HT-29 (cell line): ENCODE results near the gene LINGO3. TPM values are rescaled to one million over a fixed set of nuclear protein-coding genes. Genes with fewer than 3 reads are reported as not detected.
"Not testable (repeated sequence)": the region's sequence is repeated elsewhere in the genome, so short reads cannot be mapped to it uniquely, and the experiment has no call there.

Source experiments
- DNase-seq: peaks from one replicate; pipeline ENCODE4 v3.0.0-alpha.2; 2015; ENCODE audit warnings: low spot score
- total RNA-seq: library from RNA; depleted of rRNA; stranded (reverse); fragments of >200 nt; shearing (Covaris generic); gene quantifications from 2 replicates; pipeline ENCODE4 v1.2.3, GENCODE V29; 2014; rRNA removed

Gene LINGO3, protein sequence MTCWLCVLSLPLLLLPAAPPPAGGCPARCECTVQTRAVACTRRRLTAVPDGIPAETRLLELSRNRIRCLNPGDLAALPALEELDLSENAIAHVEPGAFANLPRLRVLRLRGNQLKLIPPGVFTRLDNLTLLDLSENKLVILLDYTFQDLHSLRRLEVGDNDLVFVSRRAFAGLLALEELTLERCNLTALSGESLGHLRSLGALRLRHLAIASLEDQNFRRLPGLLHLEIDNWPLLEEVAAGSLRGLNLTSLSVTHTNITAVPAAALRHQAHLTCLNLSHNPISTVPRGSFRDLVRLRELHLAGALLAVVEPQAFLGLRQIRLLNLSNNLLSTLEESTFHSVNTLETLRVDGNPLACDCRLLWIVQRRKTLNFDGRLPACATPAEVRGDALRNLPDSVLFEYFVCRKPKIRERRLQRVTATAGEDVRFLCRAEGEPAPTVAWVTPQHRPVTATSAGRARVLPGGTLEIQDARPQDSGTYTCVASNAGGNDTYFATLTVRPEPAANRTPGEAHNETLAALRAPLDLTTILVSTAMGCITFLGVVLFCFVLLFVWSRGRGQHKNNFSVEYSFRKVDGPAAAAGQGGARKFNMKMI
- 0.20 TPM in 1 of 2 replicates, not detected in the other for total RNA-seq

DNA sequence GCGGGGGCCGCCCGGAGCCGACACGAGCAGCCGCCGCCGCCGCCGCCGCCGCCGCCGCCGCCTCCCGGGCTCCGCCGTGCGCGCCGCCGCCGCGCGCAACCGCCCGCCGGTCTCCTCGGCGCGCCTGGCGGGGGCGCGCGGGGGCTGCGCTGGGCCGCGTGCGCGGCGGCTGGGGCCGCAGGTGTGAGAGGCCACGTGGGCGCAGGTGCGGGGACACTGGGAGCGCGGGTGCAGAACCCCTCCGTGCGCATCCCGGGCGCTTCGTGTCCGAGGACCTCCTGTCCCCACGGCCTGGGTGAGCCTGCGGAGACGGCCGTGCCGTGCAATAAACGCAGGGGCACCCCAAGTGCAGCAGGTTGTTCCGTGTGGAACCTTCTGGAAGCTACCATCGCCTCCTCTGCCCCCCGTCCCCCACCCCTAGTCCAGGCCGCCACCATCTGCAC is at the start of gene LINGO3:
Gene LINGO3 (minus strand): TSS at position 41 of the 443 bp plus-strand sequence. CDS start 16,378 bp downstream, outside the sequence.
- no peak for DNase-seq

DNA sequence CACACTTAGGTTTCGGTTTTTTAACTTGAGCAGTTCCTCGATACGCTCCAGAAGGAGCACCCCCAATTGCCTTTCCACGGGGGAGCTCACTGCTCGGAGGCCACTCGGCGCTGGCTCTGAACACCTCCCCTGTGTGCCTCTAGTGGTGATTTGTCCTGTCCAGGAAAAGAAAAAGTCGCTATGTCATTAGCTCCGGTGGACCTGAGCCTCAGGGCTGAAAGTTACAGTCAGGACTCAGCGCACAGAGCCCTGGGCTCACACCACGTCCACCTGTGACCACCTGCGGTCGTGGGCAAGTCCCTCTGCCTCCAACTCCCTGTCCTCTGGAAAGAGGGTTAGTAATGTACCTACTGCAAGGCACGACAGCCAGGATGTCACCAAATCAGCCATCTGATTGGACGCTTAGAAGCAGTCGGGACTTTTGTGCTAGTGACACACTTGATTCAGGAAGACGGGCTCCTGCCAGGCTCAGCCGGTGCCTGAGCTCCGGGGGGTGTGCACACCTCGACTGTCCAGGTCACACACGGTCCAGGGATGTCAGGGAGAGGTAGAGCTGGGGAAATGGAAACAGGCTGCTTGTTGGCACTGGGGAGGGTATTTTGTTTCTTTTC is 48.2 kb upstream of the LINGO3 start:
- DNase-seq = no peak

DNA sequence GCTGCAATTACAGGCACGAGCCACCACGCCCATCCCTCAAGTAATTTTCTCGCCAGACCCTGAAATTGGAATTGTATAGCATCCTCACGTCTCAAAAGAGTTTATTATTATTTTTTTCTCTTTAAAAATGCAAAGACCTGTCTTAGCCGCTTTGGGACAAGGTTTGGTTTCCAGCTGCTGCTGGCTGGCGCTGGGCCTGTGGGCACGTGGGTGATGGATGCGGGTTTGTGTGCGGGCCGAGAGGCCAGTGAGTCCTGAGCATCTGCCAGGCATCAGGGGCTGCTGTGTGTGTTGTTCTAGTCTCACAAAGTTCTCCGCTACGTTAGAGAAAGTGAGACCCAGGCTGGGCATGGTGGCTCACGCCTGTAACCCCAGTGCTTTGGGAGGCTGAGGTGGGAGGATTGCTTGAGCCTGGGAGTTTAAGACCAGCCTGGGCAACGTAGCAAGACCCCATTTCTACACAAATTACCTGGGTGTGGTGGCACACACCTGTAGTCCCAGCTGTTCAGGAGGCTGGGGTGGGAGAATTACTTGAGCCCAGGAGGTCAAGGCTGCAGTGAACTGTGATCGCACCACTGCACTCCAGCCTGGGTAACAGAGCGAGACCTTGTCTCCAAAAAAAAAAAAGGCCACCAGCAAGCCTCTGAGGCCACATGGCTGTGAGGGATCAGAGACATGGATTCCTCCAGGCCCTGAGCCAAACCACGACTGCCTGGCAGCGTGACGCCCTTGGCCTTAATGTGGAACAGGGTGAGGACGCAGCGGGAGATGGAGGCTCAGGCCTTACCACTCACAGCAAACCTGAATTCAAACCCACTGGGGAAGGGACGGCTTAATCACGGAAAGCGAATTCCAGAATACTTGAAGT is 47.4 kb upstream of the LINGO3 start:
- DNase-seq = no peak

DNA sequence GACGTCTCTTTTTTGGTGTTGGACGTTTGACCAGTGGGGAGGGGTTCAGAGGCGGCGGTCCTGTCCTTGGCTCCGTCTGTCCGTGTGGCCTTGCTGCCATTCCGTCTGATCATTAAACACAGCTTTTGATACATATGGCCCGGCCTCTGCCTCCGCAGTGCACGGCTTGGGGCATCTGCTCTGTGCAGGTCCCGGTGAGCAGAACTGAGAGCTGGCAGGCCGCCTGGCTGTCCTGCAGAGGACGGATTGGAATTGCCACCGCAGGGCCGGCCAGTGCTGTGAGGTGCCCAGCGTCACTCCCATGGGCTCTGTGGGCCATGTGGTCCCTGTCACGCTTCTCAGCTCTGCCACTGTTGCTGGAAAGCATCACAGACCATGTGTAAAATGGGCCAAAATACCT is 46.7 kb upstream of the LINGO3 start:
- DNase-seq = no peak

DNA sequence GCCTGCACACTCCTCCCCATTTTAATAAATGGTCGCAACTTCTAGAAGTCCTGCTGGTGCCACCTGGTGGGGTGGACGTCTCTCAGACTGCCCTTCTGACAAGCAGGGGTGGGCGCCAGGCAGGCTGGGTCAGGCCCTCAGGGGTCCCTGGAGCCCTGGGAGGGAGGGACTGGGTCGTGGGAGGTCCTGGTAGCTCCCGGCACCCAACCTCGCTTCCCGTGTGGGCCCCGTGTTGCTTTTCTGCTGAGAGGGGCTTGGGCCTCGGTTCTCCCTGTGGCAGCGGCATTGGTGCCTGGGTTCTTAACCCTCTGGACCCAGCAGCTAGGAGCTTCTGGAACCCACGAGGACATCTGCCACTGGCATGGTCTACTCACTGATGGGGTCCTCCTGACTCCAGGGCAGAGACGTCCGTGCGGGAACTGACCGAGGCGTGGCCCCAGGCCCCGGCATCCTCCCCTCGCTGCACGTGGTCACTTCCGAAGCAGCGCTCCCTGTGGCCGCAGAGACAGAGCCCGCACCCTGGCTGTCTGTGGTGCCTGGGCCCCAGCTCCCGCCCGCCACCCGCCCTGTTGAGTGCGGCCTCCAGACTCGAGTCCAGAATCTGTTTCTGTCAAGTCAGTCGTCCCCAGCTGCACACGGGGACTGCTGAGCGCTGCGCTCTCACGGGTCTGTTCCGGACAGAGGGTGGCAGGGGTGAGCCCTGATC is 46.1 kb upstream of the LINGO3 start:
- DNase-seq = no peak

DNA sequence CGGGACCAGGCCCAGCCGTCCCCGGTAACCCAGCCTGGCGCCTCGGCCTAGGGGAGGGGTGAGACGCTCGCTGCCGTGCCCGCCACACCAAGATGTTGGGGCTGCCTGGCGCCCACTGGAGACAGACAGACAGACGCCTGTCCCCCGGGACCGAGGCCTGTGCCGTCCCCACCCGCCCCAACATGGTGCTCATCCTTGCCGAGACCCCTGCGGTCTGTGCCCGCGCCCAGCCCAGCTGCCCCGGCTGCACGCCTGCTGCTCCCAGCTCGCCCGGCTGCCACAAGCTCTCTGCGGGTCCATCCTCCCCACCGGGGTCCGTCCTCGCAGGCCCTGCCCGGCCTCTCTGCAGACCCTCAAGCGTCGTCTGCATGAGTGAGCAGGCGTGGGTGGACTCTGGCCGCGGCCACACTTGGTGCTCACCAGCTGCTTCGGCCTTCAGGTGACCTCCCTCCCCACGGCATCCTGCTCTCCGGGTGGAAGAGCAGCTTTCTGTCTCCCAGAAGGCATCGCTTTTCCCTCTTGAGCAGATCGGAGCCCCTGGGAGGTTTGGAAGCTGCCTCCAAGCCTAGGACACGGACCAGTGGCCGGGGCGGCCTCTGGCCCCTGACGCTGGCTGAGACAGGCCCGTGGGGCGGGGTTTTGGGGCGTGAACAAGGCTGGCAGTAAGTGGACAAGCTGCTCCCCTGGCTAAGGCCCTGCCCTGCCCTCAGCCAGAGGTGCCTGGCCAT is 45.4 kb upstream of the LINGO3 start:
- no peak for DNase-seq

DNA sequence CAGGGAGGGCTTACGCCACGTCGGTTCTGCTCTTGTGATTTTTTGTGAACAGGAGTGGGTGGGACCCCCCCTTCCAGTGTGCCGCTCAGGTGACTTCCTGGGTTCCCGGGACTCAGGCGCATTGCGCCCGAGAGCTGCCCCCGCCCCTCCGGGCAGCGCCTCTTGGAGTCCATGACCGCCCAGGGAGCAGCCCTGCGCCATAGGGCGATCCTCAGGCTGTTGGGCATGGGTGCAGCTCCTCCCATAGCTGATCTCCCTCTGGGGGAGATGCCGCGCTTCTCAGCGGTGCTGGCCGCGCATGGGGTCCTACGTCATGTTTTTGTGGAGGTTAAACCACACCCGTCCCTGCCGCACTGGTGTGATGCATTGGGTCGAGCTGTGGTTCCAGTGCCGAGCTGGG is 44.2 kb upstream of the LINGO3 start:
- DNase-seq = no peak

DNA sequence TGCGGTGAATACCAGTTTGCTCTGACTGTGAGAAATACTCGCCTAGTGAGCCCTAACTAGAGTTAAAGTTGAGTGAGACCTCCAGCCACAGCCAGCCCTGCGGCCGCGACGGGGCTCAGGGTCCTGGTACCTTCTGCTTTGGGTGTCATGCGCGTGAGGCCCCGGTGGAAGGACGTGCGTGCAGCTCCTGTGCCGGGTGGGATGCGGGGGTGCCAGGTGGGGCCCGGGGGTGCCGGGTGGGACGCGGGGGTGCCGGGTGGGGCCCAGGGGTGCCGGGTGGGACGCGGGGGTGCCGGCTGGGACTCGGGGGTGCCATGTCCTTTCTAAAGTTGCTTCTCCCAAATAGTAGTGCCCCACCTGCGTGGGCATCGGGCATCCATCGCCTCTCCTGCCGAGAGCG is 43.6 kb upstream of the LINGO3 start:
- DNase-seq = no peak

DNA sequence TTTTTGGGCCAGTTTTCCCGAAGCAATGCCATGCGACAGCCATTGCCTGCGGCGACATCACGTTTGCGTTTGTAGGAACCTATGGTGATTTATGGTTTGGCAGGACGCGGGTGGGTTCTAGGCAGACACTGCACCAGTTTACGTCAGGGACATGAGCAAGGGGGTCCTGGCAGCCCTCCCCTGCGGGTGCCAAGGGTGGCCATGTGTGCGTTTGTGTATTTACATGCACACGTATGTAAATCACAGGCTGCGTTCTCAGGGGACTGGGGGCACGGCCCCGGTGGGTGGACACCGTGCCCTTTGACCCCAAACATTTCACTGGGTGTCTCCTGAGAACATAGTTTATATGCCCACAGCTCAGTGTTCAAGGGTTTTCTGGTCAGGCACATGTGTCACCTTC is 42.7 kb upstream of the LINGO3 start:
- no peak for DNase-seq

DNA sequence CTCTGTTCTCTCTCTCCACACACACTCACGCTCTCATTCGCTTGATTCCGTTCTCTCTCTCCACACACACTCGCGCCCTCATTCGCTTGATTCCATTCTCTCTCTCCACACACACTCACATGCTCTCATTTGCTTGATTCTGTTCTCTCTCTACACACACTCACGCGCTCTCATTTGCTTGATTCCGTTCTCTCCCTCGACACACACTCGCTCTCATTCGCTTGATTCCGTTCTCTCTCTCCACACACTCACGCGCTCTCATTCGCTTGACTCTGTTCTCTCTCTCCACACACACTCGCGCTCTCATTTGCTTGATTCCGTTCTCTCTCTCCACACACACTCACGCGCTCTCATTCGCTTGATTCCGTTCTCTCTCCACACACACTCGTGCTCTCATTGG is 41.9 kb upstream of the LINGO3 start:
- DNase-seq = not testable (repeated sequence)

DNA sequence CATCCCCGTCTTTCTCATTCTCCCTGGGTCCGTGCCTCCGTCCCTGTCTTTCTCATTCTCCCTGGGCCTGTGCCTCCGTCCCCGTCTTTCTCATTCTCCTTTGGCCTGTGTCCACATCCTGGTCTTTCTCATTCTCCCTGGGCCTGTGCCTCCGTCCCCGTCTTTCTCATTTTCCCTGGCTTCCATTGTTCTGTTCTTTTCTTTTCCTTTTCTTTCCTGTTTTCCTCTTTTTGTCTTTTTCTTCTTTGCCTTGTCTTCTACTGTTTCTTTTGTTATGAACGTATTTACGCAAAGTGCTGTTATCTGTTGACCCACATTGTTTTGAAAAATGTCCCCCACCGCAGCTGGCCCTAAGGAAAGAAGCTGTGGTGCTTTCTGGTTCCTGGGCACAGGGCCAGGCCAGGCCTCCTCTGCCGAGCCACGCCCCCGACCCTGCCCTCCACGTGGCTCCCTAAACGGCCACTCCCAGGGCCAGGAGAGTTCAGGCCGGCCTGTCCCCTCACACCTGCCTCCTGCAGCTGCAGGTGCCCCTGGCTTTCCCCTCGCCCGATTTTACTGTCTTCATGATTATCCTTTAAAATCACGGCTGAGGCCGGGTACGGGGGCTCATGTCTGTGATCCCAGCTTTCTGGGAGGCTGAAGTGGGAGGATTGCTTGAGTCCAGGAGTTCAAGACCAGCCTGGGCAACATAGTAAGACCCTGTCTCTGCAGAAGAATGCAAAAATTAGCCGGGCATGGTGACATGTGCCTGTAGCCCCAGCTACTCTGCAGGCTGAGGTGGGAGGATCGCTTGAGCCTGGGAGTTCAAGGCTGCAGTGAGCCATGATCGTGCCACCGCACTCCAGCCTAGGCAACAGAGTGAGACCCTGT is 38.1 kb upstream of the LINGO3 start:
- DNase-seq = peak; percentile 14

DNA sequence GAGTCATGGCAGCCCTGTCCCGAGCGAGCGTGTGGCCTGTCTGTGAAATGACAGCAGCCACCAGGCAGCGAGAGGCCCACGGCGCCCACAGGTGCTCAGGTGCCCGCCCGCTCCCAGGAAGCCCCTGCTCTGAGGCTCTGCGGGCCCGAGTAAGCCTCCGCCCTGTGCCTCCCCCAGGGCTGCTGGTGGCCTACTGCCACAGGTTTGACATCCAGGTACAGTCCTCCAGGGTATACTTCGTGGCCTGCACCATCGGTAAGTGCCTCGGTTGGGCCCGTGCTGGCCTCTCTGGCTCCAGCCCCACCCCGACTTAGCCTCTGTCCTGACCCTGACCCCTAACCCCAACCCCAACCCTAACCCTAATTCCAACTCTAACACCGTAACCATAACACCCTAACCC is 37.1 kb upstream of the LINGO3 start:
- no peak for DNase-seq

DNA sequence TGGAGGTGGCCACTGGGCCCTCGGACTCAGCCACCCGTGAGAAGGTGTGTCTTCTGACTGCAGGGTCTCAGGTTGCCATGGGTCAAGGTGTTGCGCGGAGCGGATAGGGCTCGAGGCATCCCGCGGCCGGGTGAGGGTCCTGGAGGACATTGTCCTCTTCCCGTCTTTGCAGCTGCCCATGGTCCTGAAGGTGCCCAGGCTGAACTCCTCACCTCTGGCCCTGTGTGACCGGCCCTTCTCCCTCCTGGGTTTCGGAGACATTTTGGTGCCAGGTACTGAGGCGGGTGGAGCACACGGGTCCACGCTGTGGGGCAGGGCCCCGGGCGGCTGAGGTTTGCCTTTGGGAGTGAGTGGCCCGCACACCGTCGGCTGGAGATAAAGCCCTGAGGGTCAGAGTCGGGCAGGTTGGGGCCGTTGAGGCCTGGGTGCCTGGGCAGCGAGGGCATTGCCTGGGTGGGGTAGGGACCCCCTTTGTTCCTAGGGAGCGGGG is 36.5 kb upstream of the LINGO3 start:
- no peak for DNase-seq

DNA sequence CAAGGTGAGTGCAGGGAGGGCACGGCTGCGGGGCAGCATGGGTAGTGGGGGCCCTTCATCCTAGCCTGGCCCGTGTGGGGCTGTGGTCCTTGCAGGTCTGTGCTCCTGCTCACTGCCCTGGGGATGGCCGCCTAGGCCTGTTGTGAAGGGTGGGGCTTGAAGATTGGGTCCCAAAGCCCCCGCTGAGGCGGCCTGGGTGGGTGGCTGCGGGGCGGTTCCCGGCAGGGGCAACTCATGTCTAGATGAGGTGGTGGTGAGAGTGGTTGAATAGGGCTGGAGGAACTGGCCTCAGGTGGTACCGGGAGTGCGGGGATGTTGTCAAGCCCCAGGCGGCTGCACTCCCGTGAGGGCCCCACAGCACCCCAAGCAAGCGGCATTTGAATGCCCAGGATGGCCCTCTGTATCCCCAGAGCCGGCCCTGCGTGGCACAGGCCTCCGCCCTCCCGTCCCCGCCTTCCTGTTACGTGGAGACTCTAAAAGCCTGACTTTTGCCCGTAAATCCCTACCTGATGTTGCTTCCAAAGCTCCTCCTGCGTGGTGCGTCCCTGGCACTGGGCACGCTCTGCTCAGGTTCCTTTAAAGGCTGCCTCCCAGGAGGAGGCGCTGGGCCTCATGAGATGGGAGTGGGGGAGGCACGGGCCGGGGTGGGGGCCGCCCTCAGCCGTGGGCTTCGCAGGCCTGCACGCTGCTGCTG is 35.5 kb upstream of the LINGO3 start:
- DNase-seq = no peak

DNA sequence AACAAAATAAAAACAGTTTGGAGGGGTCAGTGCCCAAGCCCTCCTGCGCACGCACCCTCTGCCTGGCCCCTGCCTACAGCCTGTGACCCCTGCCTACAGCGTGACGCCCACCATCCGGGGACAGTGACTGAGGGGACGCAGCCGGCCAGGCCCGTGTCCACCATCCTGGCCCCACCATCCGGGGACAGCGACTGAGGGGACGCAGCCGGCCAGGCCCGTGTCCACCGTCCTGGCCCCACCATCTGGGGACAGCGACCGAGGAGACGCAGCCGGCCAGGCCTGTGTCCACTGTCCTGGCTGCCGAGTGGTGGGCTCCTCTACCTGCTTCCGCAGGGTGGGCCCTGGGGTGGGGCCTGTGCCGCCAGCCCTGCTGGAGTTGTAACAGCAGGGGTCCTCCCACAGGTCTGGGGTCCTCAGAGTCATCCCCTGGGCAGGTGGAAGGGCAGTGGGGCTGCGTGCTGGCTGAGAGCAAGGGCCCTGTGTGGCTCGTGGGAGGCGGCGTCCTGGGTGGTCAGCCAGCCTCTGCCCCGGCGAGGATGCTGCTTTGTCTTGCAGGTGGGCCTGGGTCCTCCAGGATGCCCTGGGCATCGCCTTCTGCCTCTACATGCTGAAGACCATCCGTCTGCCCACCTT is 34.8 kb upstream of the LINGO3 start:
- DNase-seq = no peak

DNA sequence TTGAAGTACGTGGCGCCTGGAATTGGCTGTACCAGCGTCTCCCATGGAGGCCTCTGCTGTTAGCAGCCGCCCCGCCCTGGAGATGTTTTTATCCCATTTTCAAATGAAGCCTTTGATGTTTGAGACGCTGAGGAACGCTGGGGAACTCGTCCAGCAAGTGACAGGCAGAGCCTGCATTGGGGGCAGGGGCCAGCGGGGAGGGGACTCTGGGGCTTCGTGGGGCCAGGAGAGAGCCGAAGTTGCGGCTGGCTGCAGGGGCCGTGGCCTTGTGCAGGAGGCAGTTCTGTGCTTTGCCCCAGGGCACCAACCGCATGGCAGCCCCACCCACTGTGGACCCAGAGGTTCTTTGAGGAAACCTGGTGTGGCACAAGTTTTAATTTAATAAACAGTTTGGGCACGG is 34.0 kb upstream of the LINGO3 start:
- no peak for DNase-seq

DNA sequence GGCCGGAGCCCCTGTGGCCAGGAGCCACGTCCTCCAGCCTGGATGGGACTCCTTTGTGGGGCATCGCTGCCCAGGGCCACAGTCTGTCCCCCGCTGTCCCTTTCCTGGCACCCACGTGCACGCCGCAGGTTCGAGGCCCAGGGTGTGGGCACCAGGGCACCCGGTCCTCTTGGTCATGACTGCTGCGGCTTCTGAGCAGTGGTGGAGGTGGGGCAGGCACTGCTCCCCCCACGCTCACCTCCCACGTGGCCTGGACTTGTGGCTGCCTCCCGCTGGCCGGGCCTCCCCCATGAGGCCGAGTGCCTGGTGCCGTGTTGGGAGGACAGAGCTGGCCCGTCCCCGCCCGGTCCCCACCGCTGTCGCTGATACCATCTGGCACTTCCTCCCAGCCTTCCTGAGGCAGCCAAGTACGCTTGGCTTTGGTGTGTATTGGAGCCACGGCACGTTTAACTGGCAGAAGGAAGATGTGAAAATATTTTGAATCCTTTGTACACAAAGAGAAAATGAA is 33.3 kb upstream of the LINGO3 start:
- DNase-seq = no peak
